ENCODE measurements around the gene ATP2C1.
A peak's percentile ranks its signal among the peaks of the same experiment; 100 is the strongest.
"Not testable (repeated sequence)": the region's sequence is repeated elsewhere in the genome, so short reads cannot be mapped to it uniquely, and the experiment has no call there.

The ATP2C1 gene

GRCh38 chr3:130991126-130991525 lies 97.2 kb downstream of the ATP2C1 start:
- no peak for DNase-seq

GRCh38 chr3:130992344-130992743 lies 98.5 kb downstream of the ATP2C1 start:
- DNase-seq: no peak

- DNase-seq: no peak
These were observed 103.4 kb downstream of the ATP2C1 start for GRCh38 chr3:130997289-130997688.

- DNase-seq: no peak
These were observed 107.2 kb downstream of the ATP2C1 start for GRCh38 chr3:131001071-131001470.

- no peak for DNase-seq
These were observed 110.7 kb downstream of the ATP2C1 start for GRCh38 chr3:131004603-131005002.

GRCh38 chr3:131007256-131007655 lies 113.4 kb downstream of the ATP2C1 start:
- DNase-seq: no peak

GRCh38 chr3:131007782-131008181 lies 113.9 kb downstream of the ATP2C1 start:
- no peak for DNase-seq

- DNase-seq: no peak
These were observed 114.4 kb downstream of the ATP2C1 start for GRCh38 chr3:131008326-131008725.

- no peak for DNase-seq
These were observed 115.8 kb downstream of the ATP2C1 start for GRCh38 chr3:131009698-131010097.

- DNase-seq: no peak
These were observed 125.1 kb downstream of the ATP2C1 start for GRCh38 chr3:131018970-131019369.

GRCh38 chr3:131020122-131020693 lies 126.3 kb downstream of the ATP2C1 start:
- DNase-seq: no peak

- DNase-seq: no peak
These were observed 131.7 kb downstream of the ATP2C1 start for GRCh38 chr3:131025539-131025938.

- peak; percentile 95 for DNase-seq
These were observed 132.7 kb downstream of the ATP2C1 start, which contains the start of the genes ASTE1 and NEK11 for GRCh38 chr3:131026321-131027151. Gene ASTE1, minus strand, starts transcription at chr3:131026825. Its CDS starts 1,519 bp downstream, at chr3:131025306. Gene NEK11, plus strand, starts transcription at chr3:131026877. Its CDS starts 2,832 bp downstream, at chr3:131029709.

- no peak for DNase-seq
These were observed 135.0 kb downstream of the ATP2C1 start for GRCh38 chr3:131028844-131029243.

GRCh38 chr3:131031660-131032059 lies 137.8 kb downstream of the ATP2C1 start:
- DNase-seq: no peak

GRCh38 chr3:131033480-131034080 lies 139.7 kb downstream of the ATP2C1 start:
- no peak for DNase-seq

GRCh38 chr3:131036200-131036816 lies 142.4 kb downstream of the ATP2C1 start:
- DNase-seq: no peak

GRCh38 chr3:131036986-131037385 lies 143.1 kb downstream of the ATP2C1 start:
- no peak for DNase-seq

GRCh38 chr3:131038326-131038725 lies 144.4 kb downstream of the ATP2C1 start:
- no peak for DNase-seq

GRCh38 chr3:131042271-131042985 lies 148.5 kb downstream of the ATP2C1 start:
- not testable (repeated sequence) for DNase-seq

GRCh38 chr3:131047582-131047981 lies 153.7 kb downstream of the ATP2C1 start:
- DNase-seq: no peak

- no peak for DNase-seq
These were observed 154.1 kb downstream of the ATP2C1 start for GRCh38 chr3:131048030-131048429.

- no peak for DNase-seq
These were observed 156.1 kb downstream of the ATP2C1 start for GRCh38 chr3:131050001-131050400.

Measured in right forelimb (tissue), 1 donor.